ENCODE results near the gene DENND4A. TPM values are rescaled to one million over a fixed set of nuclear protein-coding genes. Genes with fewer than 3 reads are reported as not detected.
A peak's percentile ranks its signal among the peaks of the same experiment; 100 is the strongest.
"Not testable (repeated sequence)": the region's sequence is repeated elsewhere in the genome, so short reads cannot be mapped to it uniquely, and the experiment has no call there.

Gene DENND4A
- total RNA-seq, 2 experiments from 2014 or later = 39.9 to 41.3 TPM

DNA sequence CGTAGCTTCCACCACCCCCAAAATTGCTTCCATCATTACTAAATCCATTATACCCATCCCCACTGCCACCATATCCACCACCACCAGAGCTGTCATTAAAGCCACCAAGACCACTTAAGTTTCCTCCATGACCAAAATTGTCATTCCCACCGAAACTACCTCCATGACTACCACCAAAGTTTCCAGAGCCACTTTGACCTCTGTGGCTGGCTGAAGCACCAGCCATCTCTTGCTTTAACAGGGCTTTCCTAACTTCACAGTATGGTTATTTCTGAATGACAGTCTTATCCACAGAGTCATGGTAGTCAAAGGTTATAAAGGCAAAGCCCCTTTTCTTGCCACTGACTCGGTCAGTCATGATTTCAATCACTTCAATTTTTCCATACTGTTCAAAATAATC is 24.3 kb upstream of the DENND4A start:
- POLR2A ChIA-PET = interaction anchor here (1.0 kb wide), 1 partner anchor 12 kb away, joined by 3 read pairs; no protein-coding TSS in a partner anchor
- peak overlapping the region; percentile 14 for H3K27ac Mint-ChIP-seq
- peaks cover 7% of the 10 kb centered on the region for H3K9me3 Mint-ChIP-seq
- DNase-seq = peak; percentile 39
- CTCF ChIA-PET = interaction anchor here (1.1 kb wide), 1 partner anchor 50 kb away, joined by 3 read pairs; no protein-coding TSS in a partner anchor
- peaks cover 3% of the 10 kb centered on the region for H3K36me3 Mint-ChIP-seq
- H3K27me3 Mint-ChIP-seq = no peaks in the 10 kb centered on the region
- intact Hi-C loops (cut with micrococcal nuclease) = no loop called here
- H3K4me1 Mint-ChIP-seq (ENCODE audit: low read depth) = peaks cover 42% of the 10 kb centered on the region
- no peak overlapping the region for H3K4me3 Mint-ChIP-seq

DNA sequence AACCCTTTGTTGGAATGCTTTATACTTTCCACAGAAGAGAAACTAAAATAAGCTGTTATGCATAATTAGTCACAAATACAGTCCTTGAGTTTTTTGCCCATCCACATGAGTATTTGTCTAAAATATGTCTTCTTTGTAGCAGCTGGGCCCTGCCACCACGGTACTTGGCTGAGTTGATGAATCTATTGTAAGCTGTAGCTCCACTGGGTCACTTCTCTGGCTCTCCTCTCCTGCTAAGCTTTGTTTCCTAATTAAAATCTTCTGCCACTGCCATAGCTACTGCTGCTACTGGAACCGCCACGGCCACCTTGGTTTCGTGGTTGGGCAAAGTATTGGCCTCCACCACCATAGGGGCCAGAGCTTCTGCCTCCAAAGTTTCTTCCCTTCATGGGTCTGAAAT is 23.9 kb upstream of the DENND4A start:
- H3K9me3 Mint-ChIP-seq; H3K4me3 Mint-ChIP-seq; H3K27ac Mint-ChIP-seq; DNase-seq; intact Hi-C loops (cut with micrococcal nuclease); H3K27me3 Mint-ChIP-seq; H3K36me3 Mint-ChIP-seq: not testable (repeated sequence)
- ChIA-PET CTCF (interaction anchor here (1.1 kb wide), 1 partner anchor 51 kb away, joined by 3 read pairs; no protein-coding TSS in a partner anchor), POLR2A (interaction anchor here (1.0 kb wide), 1 partner anchor 11 kb away, joined by 3 read pairs; no protein-coding TSS in a partner anchor)
- peaks cover 38% of the 10 kb centered on the region for H3K4me1 Mint-ChIP-seq (ENCODE audit: low read depth)

DNA sequence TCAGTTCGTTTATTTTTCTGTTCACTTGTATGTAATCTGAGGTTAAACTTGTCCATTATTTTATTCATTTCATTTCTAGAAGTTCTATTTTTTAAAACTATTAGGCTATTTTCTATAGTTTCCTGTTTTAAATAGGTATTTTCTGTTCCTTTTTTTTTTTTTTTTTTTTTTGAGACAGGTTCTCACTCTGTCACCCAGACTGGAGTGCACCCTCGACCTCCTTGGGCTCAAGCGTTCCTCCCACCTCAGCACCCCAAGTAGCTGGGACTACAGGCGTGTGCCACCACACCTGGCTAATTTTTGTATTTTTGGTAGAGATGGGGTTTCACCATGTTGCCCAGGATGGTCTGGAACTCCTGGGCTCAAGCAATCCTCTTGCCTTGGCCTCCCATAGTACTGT is 22.2 kb upstream of the DENND4A start:
- H3K9me3 Mint-ChIP-seq; H3K27ac Mint-ChIP-seq; intact Hi-C loops (cut with micrococcal nuclease); H3K27me3 Mint-ChIP-seq; POLR2A ChIA-PET; H3K4me3 Mint-ChIP-seq; H3K36me3 Mint-ChIP-seq; DNase-seq: not testable (repeated sequence)
- peaks cover 24% of the 10 kb centered on the region for H3K4me1 Mint-ChIP-seq (ENCODE audit: low read depth)
- CTCF ChIA-PET = interaction anchor here (0.7 to 0.9 kb wide), 2 partner anchors 15 to 49 kb away, joined by 3 read pairs; no protein-coding TSS in a partner anchor

DNA sequence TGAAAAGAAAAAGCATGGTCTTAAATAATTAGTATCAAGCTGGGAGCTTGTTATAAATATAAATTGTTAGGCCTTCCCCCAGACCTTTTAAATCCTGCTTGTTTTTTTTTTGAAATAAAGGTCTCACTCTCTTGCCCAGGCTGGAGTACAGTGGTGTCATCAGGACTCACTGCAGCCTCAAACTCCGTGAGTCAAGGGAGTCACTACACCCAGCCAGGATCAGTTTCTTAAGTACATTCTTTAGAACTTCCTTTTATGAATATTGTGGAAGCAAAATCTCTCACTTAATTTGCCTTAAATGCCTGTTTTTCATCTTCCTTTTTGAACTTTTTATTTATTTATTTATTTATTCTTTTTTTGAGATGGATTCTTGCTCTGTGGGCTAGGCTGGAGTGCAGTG is 20.8 kb upstream of the DENND4A start:
- Mint-ChIP-seq H3K36me3 (peaks cover 3% of the 10 kb centered on the region), H3K4me3 (no peak overlapping the region), H3K27me3 (no peaks in the 10 kb centered on the region), H3K27ac (no peak overlapping the region), H3K4me1 (ENCODE audit: low read depth) (peaks cover 11% of the 10 kb centered on the region), H3K9me3 (peaks cover 9% of the 10 kb centered on the region)
- ChIA-PET CTCF (interaction anchor here (1.0 kb wide), 1 partner anchor 10 kb away, joined by 5 read pairs; no protein-coding TSS in a partner anchor), POLR2A (no interaction called here)
- DNase-seq = no peak
- intact Hi-C loops (cut with micrococcal nuclease) = no loop called here

DNA sequence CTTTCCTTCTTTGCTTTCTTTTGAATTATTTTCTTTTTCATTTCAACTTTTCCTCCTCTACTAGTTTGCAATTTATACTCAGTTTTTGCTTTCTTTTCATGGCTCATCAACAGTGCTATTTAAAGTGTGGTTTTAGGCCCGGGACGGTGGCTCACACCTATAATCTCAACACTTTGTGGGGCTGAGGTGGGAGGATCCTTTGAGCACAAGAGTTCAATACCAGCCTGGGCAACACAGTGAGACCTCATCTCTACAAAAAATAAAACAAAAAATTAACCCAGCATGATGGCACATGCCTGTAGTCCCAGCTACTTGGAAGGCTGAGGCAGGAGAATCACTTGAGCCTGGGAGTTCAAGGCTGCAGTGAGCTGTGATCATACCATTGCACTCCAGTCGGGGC is 20.4 kb upstream of the DENND4A start:
- DNase-seq = no peak
- Mint-ChIP-seq H3K4me1 (ENCODE audit: low read depth) (peaks cover 13% of the 10 kb centered on the region), H3K36me3 (peaks cover 3% of the 10 kb centered on the region), H3K4me3 (no peak overlapping the region), H3K9me3 (peaks cover 9% of the 10 kb centered on the region), H3K27me3 (no peaks in the 10 kb centered on the region), H3K27ac (peak overlapping the region; percentile 7)
- intact Hi-C loops (cut with micrococcal nuclease) = no loop called here
- POLR2A ChIA-PET = no interaction called here
- CTCF ChIA-PET = no interaction called here

DNA sequence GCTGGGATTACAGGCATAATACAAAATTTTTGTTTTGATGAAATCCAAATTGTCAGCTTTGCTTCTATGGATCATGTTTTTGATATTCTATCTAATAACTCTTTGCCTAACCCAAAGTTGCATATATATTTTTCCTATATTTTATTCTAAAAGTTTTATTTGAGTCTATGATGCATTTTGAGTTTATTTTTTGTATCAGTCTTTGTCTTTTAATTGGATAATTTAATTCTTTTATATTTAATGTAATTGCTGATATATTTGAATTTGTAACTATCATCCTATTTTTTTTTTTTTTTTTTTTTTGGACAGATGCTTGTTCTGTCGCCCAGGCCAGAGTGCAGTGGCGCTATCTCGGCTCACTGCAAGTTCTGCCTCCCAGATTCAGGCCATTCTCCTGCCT is 19.7 kb upstream of the DENND4A start:
- peaks cover 3% of the 10 kb centered on the region for H3K36me3 Mint-ChIP-seq
- no peak for DNase-seq
- H3K9me3 Mint-ChIP-seq = peaks cover 9% of the 10 kb centered on the region
- H3K4me3 Mint-ChIP-seq = no peak overlapping the region
- no peak overlapping the region for H3K27ac Mint-ChIP-seq
- peaks cover 13% of the 10 kb centered on the region for H3K4me1 Mint-ChIP-seq (ENCODE audit: low read depth)
- POLR2A ChIA-PET = no interaction called here
- CTCF ChIA-PET = interaction anchor here (0.7 kb wide), 1 partner anchor 51 kb away, joined by 3 read pairs; no protein-coding TSS in a partner anchor
- intact Hi-C loops (cut with micrococcal nuclease) = no loop called here
- no peaks in the 10 kb centered on the region for H3K27me3 Mint-ChIP-seq

DNA sequence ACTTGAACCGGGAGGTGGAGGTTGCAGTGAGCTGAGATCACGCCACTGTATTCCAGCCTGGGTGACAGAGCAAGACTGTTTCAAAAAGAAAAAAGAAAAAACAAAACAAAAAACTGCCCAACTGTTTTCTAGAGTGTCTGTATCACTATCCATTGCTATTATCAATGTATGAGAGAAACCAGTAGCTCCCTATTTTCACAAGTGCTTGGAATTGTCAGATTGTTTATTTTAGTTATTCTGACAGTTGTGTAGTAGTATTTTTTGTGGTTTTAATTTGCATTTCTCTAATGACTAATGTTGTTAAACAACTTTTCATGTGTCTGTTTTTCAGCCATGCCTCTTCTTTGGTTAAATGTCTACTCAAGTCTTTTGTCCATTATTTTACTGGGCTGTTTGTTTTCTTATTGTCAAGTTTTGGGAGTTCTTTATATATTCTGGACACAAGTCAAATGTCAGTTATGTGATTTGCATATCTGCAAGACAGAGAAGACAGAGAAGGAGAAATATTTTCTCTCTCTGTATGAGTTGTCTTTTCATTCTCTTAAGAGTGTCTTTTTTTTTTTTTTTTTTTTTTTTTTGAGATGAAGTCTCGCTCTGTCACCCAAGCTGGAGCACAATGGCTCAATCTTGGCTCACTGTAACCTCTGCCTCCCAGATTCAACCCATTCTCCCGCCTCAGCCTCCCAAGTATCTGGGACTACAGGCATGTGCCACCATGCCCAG is 19.1 kb upstream of the DENND4A start:
- CTCF ChIA-PET = interaction anchor here (0.7 to 1.2 kb wide), 2 partner anchors 46 to 52 kb away, joined by 3 read pairs; no protein-coding TSS in a partner anchor
- H3K36me3 Mint-ChIP-seq; H3K27ac Mint-ChIP-seq; DNase-seq; H3K27me3 Mint-ChIP-seq; intact Hi-C loops (cut with micrococcal nuclease); H3K4me3 Mint-ChIP-seq; H3K9me3 Mint-ChIP-seq; POLR2A ChIA-PET: not testable (repeated sequence)
- peaks cover 14% of the 10 kb centered on the region for H3K4me1 Mint-ChIP-seq (ENCODE audit: low read depth)

DNA sequence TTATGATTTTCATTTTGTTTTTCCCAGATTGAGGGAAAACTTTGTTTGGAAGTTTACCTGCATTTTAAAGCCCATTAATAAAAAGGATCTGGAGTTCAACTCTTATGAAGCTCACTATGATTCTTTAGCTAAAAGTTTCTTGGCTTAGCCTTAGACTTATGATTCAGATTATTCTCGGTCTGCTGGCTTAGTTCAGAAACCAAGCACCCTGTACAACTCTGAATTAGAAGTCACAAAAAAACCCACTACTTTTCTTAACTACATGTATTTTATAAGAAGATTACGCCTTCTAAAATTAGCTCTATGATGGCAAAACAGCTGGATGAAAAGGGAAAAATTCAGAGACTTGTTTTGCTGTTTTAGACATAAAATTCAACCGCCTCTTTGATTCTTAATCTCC is 14.3 kb upstream of the DENND4A start:
- no peak overlapping the region for H3K4me3 Mint-ChIP-seq
- intact Hi-C loops (cut with micrococcal nuclease) = no loop called here

DNA sequence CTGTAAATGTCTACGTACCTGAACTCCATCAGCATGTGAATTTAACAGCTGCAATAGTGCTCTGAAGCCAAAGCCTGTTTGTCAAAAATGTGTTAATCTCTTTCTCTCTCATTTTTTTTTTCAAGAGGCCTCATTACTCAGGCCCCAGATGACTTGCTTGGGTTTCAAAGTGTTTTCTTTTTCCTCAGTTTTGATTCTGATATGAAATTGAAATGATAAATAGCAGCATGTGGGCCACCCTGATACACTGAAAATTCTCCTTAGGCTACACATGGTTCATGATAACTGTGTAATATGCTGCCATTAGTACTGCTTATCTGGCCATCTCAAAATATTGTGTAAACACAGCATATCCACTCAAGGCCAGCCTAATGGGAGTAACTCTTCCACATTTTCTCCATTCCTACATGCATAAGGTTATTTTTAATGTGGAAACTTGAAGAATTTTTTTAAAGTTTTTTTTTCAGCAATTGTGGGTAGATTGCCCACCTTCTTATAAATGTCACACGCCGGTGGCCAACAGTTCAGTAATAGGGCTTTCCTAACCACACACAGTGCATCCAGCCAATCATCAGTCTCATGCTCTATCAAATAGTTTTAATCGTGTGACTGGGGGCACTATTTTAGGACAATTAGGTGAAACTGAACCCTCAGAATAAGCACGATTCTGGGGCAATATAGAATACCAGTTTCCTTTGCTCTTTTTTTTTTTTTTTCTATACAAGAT is 13.1 kb upstream of the DENND4A start:
- Mint-ChIP-seq H3K4me3 (no peak overlapping the region), H3K36me3 (no peaks in the 10 kb centered on the region), H3K4me1 (ENCODE audit: low read depth) (peaks cover 35% of the 10 kb centered on the region), H3K27ac (peak overlapping the region; percentile 31), H3K9me3 (no peaks in the 10 kb centered on the region), H3K27me3 (no peaks in the 10 kb centered on the region)
- ChIA-PET POLR2A (interaction anchor here (0.7 to 1.5 kb wide), 5 partner anchors 11 to 17 kb away, joined by 3 to 11 read pairs (median 3); partner anchors contain the start of gene DENND4A), CTCF (interaction anchor here (1.0 to 1.5 kb wide), 3 partner anchors 14 to 194 kb away, joined by 3 to 5 read pairs (median 4); partner anchors contain the start of gene INTS14)
- no peak for DNase-seq
- intact Hi-C loops (cut with micrococcal nuclease) = loop anchor here (1.0 kb wide), 3 partner anchors 9 to 14 kb away; partner anchors contain the start of gene DENND4A

More for the DNA sequence above, 14.3 kb upstream of the DENND4A start:
- H3K4me1 Mint-ChIP-seq (ENCODE audit: low read depth) = peaks cover 35% of the 10 kb centered on the region
- H3K27ac Mint-ChIP-seq = no peak overlapping the region
- H3K27me3 Mint-ChIP-seq = no peaks in the 10 kb centered on the region
- CTCF ChIA-PET = interaction anchor here (1.5 kb wide), 1 partner anchor 13 kb away, joined by 5 read pairs; no protein-coding TSS in a partner anchor
- POLR2A ChIA-PET = interaction anchor here (0.6 to 1.0 kb wide), 2 partner anchors 13 to 341 kb away, joined by 4 to 5 read pairs; no protein-coding TSS in a partner anchor
- H3K36me3 Mint-ChIP-seq = no peaks in the 10 kb centered on the region
- no peak for DNase-seq
- peaks cover 2% of the 10 kb centered on the region for H3K9me3 Mint-ChIP-seq

DNA sequence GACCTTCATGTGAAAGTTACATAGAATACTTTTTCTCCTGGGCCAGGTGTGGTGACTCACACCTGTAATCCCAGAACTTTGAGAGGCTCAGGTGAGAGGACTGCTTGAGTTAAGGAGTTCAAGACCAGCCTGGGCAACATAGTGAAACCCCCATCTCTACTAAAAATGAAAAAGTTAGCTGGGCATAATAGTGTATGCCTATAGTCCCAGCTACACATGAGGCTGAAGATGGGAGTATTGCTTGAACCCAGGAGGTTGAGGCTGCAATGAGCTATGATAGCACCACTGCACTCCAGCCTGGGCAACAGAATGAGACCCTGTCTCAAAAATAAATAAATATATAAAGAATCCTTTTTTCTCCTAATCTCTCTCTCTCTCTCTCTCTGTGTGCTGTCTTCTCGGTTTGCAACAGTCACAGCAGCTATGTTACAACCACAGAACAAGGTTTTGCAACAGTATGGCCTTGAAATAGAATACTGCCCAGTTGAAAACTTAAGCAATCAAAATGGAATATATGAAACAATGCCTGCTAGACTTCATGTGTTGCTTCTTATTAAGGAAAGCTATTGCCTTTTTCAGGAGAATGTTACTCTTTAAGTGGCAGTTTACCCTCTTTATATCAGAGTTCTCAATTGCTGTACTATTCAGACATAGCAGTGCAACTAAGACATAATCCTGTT is 12.3 kb upstream of the DENND4A start:
- Mint-ChIP-seq H3K4me1 (ENCODE audit: low read depth) (peaks cover 35% of the 10 kb centered on the region), H3K36me3 (no peaks in the 10 kb centered on the region), H3K4me3 (no peak overlapping the region), H3K27me3 (no peaks in the 10 kb centered on the region), H3K9me3 (no peaks in the 10 kb centered on the region), H3K27ac (peak overlapping the region; percentile 31)
- CTCF ChIA-PET = interaction anchor here (0.7 to 1.1 kb wide), 4 partner anchors 8 to 194 kb away, joined by 3 to 4 read pairs (median 4); partner anchors contain the start of gene INTS14
- POLR2A ChIA-PET = interaction anchor here (0.7 to 1.5 kb wide), 6 partner anchors 12 to 21 kb away, joined by 3 to 11 read pairs (median 3); partner anchors contain the start of gene DENND4A
- DNase-seq = no peak
- intact Hi-C loops (cut with micrococcal nuclease) = no loop called here

DNA sequence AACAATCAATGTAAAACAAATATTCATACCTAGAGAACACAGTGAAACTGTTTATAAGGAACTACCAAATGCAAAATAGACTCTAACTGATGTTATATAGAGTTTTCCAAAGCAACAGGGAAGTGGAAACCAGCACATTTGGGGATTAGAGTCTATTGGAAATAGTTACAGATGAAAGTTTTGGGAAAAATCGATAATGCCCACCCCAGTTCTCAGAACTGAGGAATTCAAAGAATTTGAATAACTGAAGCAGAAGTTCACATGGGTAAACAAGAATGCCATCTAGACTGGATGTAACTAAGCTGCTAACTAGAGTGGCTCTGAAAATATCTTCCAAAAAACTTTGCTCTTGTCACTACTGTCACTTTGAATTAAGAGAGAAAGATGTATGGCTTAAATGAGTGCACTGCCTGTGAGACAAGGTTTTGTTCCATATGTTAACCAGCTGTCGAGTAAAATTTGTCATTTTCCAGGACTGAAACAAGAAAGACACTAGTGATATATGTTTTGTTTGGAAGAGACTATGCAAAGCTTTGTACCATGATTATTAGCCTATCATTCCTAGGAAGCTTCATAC is 9.2 kb upstream of the DENND4A start:
- no peak for DNase-seq
- Mint-ChIP-seq H3K4me1 (ENCODE audit: low read depth) (peaks cover 40% of the 10 kb centered on the region), H3K4me3 (no peak overlapping the region), H3K36me3 (no peaks in the 10 kb centered on the region), H3K27me3 (no peaks in the 10 kb centered on the region), H3K9me3 (no peaks in the 10 kb centered on the region), H3K27ac (no peak overlapping the region)
- CTCF ChIA-PET = no interaction called here
- POLR2A ChIA-PET = interaction anchor here (0.9 kb wide), 1 partner anchor 9 kb away, joined by 3 read pairs; the partner anchor contains the start of gene DENND4A
- intact Hi-C loops (cut with micrococcal nuclease) = no loop called here

Measured in activated CD4-positive, alpha-beta memory T cell treated with anti-CD3 and anti-CD28 coated beads for 36 hours (primary cell).